NCI-H1092 treated with DMSO at 0.1 percent for 48 hours (cell line): Measurements from ENCODE around the gene GREB1.

ENCODE experiments used
- DNase-seq: peaks from one replicate; lab custom pipeline; 2025; lab: John Stamatoyannopoulos, UW

GREB1 gene

DNA sequence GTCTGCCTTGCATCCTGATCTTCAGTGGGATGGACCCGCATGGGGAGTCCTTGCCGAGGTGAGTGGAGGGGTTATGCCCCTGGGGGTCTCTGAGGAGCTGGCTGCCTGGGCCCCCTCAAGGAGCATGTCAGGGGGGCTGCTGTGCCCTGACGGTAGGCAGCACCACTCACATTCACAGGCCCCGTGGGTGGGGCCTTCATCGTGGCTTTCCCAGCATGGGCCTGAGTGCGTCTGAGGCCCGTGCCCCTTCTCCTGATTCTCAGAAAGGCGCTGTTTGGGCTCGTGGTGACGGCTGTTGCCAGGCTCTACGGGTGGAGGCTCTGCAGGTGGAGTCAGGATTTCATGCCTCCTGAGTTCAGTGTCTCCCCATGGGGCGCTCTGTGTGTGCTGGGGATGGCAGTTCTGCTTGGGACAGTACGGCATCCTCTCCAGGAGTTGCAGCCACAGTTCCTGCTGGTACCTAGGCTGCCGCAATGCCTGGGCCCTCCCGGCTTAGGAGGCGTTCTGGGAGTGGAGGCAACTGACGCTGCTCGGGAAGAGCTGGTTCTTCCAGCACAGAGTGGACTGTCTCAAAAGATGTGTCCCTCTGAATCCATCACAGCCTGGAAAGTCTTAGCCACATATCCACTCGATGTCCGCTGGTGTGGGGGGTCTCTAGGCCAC is 78.8 kb downstream of the GREB1 start:
- no peak for DNase-seq

- no peak for DNase-seq
Observed at GRCh38 chr2:11613297-11613696, 79.5 kb downstream of the GREB1 start.

GRCh38 chr2:11615209-11615608 is 81.4 kb downstream of the GREB1 start:
- no peak for DNase-seq

DNA sequence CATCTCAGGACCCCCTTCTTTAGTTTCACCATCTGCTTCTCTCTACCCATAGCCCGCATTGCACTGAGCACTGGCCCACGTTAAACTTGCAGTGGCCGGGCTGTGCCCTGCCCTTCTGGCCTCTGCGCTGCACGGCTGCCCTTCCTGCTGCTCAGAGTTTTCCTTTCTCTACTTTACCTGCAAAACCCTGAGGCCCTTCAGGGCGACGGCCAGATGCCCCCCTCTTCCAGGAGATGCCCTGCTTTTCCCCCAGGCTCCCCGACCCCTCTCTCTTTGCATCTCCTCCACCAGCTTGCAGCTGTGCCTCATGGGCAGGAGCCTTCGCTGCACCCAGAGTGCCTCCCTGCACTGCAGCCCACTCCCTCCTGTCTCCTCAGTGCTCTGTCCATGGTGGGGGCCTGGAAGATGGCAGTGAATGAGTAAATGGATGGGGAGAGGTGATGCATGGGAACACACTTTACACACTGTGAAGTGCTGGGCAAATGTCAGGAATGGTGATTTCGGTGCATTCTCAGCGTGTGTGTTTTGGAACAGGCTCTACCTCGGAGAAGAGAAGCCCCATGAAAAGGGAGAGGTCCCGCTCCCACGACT is 82.3 kb downstream of the GREB1 start:
- DNase-seq = no peak

GRCh38 chr2:11616851-11617415 is 83.1 kb downstream of the GREB1 start:
- no peak for DNase-seq

DNA sequence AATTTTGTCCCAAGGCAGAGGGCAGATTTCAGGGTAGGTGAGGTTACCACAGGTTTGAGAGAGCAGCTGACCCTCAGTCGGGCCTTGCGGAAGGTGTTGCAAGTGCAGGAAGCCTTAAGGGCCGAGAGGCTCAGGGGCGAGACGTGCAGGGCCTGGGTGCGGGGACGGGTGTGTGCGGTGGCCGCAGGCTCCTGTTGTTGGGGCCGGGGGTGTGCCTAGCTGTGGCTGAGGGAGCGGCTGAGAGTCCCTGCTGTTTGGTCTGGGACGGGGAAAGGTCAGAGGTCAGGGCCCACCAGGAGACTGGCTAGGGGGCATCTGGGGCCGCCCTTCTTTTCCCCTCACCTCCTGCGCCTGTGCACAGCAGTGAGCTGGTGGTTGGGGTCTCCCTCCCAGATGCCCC is 83.7 kb downstream of the GREB1 start:
- DNase-seq = no peak

GRCh38 chr2:11617984-11618707 is 84.3 kb downstream of the GREB1 start:
- DNase-seq = no peak

- no peak for DNase-seq
Observed at GRCh38 chr2:11618708-11619062, 84.8 kb downstream of the GREB1 start.

DNA sequence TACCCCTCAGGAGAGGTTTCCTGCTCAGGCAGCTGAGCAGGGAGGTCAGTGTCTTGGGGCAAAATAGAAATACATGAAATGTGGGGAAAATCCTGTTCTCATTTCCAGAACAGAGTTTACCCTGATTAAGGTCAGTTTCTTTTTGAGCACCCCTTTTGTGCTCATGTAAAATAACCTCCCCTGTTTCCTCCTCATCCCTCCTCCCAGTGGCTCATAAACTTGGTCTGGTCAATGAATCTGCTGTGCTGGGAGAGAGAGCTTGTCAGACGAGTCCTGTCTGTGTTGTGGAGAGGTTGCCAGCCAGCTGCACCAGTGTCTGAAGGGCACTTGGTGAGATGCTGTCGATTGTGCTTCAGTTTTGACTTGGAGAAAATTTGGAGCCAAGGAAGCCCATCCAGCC is 87.6 kb downstream of the GREB1 start:
- DNase-seq = no peak

- no peak for DNase-seq
Observed at GRCh38 chr2:11622611-11623010, 88.8 kb downstream of the GREB1 start.

GRCh38 chr2:11624893-11625292 is 91.0 kb downstream of the GREB1 start:
- DNase-seq = no peak

- no peak for DNase-seq
Observed at GRCh38 chr2:11625671-11626070, 91.8 kb downstream of the GREB1 start.

DNA sequence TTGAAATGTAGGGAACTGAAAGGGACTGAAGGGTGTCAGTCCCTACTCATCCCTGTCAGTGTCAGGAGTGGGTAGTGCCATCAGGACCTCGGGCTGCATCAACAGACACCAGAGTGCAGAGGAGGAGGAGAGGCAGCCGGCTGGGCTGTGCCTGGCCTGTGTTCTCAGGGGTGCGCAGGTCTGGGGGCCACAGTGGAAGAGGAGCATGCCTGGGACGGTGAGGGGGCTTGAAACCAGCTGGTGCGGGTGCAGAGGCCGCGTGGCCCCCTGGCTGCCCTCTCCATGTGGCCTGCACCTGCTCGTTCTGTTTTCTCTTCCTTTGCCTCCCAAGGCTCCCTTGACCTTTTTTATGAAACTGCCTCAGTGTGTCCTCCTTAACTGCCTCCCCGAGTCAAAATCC is 94.8 kb downstream of the GREB1 start:
- DNase-seq = no peak

DNA sequence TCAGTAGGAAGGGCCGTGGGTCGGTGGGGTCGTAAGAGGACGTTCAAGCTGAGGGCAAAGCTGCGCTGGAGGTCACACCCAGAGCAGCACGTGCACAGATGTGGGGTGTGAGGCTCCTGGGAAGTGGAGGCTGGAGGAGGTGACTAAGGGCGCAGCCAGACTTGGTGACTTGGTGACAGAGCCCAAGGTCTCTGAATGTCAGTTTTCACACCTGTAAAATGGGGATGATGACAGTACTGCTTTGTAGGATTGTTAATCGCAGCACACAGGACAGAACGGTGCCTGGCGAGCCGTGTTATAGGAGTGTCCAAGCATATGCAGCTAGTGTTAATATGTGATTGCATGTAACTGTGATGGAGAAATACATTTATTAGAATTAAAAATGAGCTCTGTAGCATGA is 95.4 kb downstream of the GREB1 start:
- DNase-seq = no peak

- DNase-seq = no peak
Observed at GRCh38 chr2:11629851-11630250, 96.0 kb downstream of the GREB1 start.

GRCh38 chr2:11630855-11631254 is 97.0 kb downstream of the GREB1 start:
- no peak for DNase-seq

- no peak for DNase-seq
Observed at GRCh38 chr2:11631462-11631861, 97.6 kb downstream of the GREB1 start.

DNA sequence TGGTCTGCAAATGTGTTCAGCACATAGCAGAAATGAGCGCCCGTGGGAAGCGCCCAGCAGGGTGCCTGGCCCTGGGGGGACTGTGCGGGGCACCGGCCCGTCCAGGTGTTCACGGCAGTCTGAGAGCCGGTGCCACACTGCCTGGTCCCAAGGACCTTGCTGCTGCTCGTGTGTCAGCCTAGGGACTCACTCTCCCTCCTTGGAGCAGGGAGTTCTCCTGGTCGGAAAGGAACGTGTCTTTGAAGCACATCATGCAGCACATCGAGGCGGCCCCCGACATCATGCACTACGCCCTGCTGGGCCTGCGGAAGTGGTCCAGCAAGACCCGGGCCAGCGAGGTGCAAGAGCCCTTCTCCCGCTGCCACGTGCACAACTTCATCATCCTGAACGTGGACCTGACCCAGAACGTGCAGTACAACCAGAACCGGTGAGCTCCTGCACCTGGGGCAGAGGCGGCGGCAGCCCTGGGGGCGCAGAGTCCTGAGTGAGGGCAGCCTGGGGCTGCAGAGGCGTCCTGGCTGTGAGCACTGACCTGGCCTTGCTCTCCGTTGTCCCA is 100.2 kb downstream of the GREB1 start:
- no peak for DNase-seq

DNA sequence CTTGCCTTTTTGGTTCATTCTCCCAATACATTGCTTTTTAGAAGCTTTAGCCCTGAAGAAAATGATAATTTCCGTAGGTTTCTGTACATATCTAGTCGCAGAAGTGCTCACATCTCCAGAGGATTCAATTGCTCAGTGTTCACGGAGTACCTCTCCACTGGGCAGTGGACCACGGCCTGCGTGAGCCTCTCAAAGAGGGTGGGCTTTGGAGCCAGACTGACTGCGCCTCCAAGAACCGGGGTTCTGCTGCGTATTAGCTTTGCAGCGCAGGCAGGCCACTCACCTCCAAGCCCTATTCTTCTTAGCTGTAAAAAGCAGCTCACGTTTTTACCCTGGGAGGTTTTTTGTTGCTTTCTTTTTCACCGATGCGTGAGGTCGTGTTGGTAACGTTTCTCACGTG is 100.7 kb downstream of the GREB1 start:
- no peak for DNase-seq

GRCh38 chr2:11635141-11635540 is 101.3 kb downstream of the GREB1 start:
- DNase-seq = no peak

GRCh38 chr2:11636593-11637295 is 102.9 kb downstream of the GREB1 start:
- no peak for DNase-seq

DNA sequence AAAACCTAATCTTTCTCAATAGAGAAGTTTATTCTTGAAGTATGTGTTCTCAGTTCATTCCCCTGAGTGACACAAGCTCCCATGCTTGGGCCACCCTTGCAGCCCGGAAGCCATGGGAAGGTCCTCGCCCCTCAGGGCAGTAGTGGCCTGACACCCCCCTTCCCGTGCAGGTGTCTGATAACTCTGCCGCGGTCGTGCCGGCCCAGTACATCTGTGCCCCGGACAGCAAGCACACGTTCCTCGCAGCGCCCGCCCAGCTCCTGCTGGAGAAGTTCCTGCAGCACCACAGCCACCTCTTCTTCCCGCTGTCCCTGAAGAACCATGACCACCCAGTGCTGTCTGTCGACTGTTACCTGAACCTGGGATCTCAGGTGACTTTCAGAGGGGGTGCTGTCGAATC is 103.7 kb downstream of the GREB1 start:
- DNase-seq = no peak
